Lung (tissue), 12 donors: Measurements from ENCODE around the gene SPATA9. TPM values are rescaled to one million over a fixed set of nuclear protein-coding genes. Genes with fewer than 3 reads are reported as not detected.

ENCODE experiments used
- ATAC-seq: fragments of 200-7000 bp; cut with Tn5 transposase; one replicate; pipeline ENCODE4 v1.9.1; 2020; ENCODE audit warnings: moderate number of reproducible peaks; ENCODE audit not compliant: insufficient read depth, low FRiP score
- DNase-seq, 3 donors: peaks; one replicate each; pipeline ENCODE4 v3.0.0-alpha.2; 2013 to 2017
- H3K27ac ChIP-seq, 2 donors: one replicate each; pipeline ENCODE4 v1.5.1; 2013; ENCODE audit warnings: mild to moderate bottlenecking in 2 of 2, moderate library complexity in 2 of 2, control low read depth in 1 of 2, inconsistent platforms in 1 of 2, low read depth in 1 of 2, low read length in 1 of 2
- H3K27me3 ChIP-seq, 3 donors: one replicate each; pipeline ENCODE4 v1.5.1; 2013; ENCODE audit warnings: low read length in 2 of 3; ENCODE audit not compliant: control insufficient read depth in 3 of 3, insufficient read depth in 3 of 3
- H3K36me3 ChIP-seq, 4 donors: one replicate each; pipeline ENCODE4 v1.5.1; 2013; ENCODE audit warnings: low read length in 4 of 4, mild to moderate bottlenecking in 1 of 4, moderate library complexity in 1 of 4; ENCODE audit not compliant: control insufficient read depth in 4 of 4, insufficient read depth in 4 of 4
- H3K4me1 ChIP-seq, 5 donors: one replicate each; pipeline ENCODE4 v1.5.1; 2013; ENCODE audit warnings: low read length in 5 of 5, mild to moderate bottlenecking in 2 of 5, moderate library complexity in 1 of 5; ENCODE audit not compliant: control insufficient read depth in 5 of 5, insufficient read depth in 5 of 5
- H3K4me3 ChIP-seq: one replicate; pipeline ENCODE4 v1.5.1; 2013; ENCODE audit warnings: mild to moderate bottlenecking, control low read depth, moderate library complexity
- H3K9ac ChIP-seq, 2 donors: one replicate each; pipeline ENCODE4 v1.5.1; 2013; ENCODE audit warnings: low read length in 2 of 2, control low read depth in 1 of 2; ENCODE audit not compliant: insufficient read depth in 1 of 2
- H3K9me3 ChIP-seq, 4 donors: one replicate each; pipeline ENCODE4 v1.5.1; 2013; ENCODE audit warnings: low read length in 3 of 4, mild to moderate bottlenecking in 1 of 4, moderate library complexity in 1 of 4; ENCODE audit not compliant: control insufficient read depth in 4 of 4, insufficient read depth in 3 of 4
- WGBS, 2 donors: extraction: QIAGEN DNeasy Blood & Tissue Kit; methylation state at CpG; one replicate each; pipeline ENCODE4 v1.1.7; 2013; 5-methylcytosine and 5-hydroxymethylcytosine counted together
- polyA plus RNA-seq, 2 donors: library from polyadenylated mRNA; stranded (reverse); fragments of 200-250 nt; gene quantifications; one replicate each; pipeline ENCODE4 v1.2.1, GENCODE V29; 2013
- total RNA-seq, 2 donors: library from RNA; depleted of rRNA in 1 of 2; stranded (reverse); fragments of >200 nt in 1 of 2; gene quantifications; one replicate each; pipeline ENCODE4 v1.2.1, GENCODE V29; 2014 to 2021
- TF ChIP-seq, protein P1 (sequence below): IDR thresholded peaks from 2 replicates; pipeline ENCODE4 v1.5.1; 2012; ENCODE audit warnings: mild to moderate bottlenecking; ENCODE audit errors: control extremely low read depth, extremely low read depth
- donor health status: control.
- donor health status: control.
- donor health status: Bipolar disorder and iron deficiency.
- donor health status: healthy.
- donor health status: DM: yes; HTN: yes; CAD: no.

SPATA9 gene
- total and polyA plus RNA-seq, 4 donors: 0.31 to 0.77 (median 0.40) TPM; not detected in 1

DNA sequence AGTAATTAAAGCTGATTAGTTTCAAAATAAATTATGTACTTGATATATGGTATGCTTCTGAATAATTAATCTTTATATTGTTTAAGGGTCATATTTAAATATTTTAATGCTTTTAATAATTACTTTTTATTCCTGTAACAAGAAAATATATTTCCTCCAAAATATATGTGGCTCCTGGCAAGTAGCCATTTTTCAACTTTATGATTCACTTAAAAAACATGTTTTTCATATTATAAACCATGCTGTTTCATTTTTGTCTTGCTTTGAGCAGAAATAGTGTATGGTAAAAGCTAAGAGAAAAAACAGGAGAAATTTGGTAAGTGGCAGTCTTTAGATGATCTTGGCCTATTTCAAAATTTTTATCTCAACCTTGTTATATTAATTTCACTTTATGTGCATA lies 14.6 kb downstream of the SPATA9 start:
- Histone ChIP-seq H3K4me1 (peaks cover 0 to 10% (median 4%) of the 10 kb centered on the region in 5 donors), H3K36me3 (no peaks in the 10 kb centered on the region), H3K4me3 (no peak overlapping the region), H3K27ac (no peak overlapping the region), H3K9ac (no peak overlapping the region), H3K9me3 (peaks cover 0 to 2% (median 0%) of the 10 kb centered on the region in 4 donors), H3K27me3 (no peaks in the 10 kb centered on the region)
- DNase-seq: no peak
- TF ChIP-seq, protein P1, sequence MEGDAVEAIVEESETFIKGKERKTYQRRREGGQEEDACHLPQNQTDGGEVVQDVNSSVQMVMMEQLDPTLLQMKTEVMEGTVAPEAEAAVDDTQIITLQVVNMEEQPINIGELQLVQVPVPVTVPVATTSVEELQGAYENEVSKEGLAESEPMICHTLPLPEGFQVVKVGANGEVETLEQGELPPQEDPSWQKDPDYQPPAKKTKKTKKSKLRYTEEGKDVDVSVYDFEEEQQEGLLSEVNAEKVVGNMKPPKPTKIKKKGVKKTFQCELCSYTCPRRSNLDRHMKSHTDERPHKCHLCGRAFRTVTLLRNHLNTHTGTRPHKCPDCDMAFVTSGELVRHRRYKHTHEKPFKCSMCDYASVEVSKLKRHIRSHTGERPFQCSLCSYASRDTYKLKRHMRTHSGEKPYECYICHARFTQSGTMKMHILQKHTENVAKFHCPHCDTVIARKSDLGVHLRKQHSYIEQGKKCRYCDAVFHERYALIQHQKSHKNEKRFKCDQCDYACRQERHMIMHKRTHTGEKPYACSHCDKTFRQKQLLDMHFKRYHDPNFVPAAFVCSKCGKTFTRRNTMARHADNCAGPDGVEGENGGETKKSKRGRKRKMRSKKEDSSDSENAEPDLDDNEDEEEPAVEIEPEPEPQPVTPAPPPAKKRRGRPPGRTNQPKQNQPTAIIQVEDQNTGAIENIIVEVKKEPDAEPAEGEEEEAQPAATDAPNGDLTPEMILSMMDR: no peak
- no peak for ATAC-seq

GRCh38 chr5:95667678-95668077 lies 15.1 kb downstream of the SPATA9 start:
- Histone ChIP-seq H3K4me3 (no peak overlapping the region), H3K9ac (no peak overlapping the region), H3K27ac (no peak overlapping the region), H3K36me3 (no peaks in the 10 kb centered on the region), H3K27me3 (no peaks in the 10 kb centered on the region), H3K9me3 (peaks cover 0 to 2% (median 0%) of the 10 kb centered on the region in 4 donors), H3K4me1 (peaks cover 0 to 10% (median 4%) of the 10 kb centered on the region in 5 donors)
- TF ChIP-seq, protein P1: no peak
- no peak for ATAC-seq
- no peak for DNase-seq

GRCh38 chr5:95667061-95667618 lies 15.7 kb downstream of the SPATA9 start:
- Histone ChIP-seq H3K36me3 (no peaks in the 10 kb centered on the region), H3K4me1 (peaks cover 0 to 10% (median 4%) of the 10 kb centered on the region in 5 donors), H3K9ac (no peak overlapping the region), H3K27me3 (no peaks in the 10 kb centered on the region), H3K27ac (no peak overlapping the region), H3K4me3 (no peak overlapping the region), H3K9me3 (peaks cover 0 to 2% (median 0%) of the 10 kb centered on the region in 4 donors)
- TF ChIP-seq, protein P1: no peak
- no peak for ATAC-seq
- no peak for DNase-seq
- WGBS, 2 donors: 25 to 60% methylated on average over 4 of the region's 4 CpGs
